Fibroblast of peridontal ligament (primary cell): ENCODE results near the gene MED6.
A peak's percentile ranks its signal among the peaks of the same experiment; 100 is the strongest.

Source experiments
- DNase-seq: peaks from one replicate; pipeline ENCODE4 v3.0.0-alpha.2; 2010; ENCODE audit errors: extremely low read depth

The MED6 gene

DNA sequence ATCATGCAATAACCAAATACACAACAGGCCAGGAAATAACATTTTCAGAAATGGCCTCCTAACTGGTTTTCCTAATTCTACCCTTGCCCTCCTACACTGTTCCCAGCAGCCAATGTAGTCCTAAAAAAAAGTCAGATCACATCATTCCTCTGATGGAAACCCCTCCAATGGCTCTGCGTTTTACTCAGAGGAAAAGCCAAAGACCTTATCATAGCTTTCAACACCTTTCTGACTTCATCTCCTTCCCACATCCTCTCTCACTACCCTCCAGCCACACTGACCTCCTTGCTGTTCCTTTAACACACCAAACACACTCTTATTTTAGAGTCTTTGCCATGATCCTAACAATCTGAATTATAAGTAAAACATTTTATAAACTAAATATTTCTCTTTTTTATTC, 1.1 kb downstream of the MED6 start:
- no peak for DNase-seq

GRCh38 chr14:70597731-70598130, 2.7 kb downstream of the MED6 start:
- DNase-seq, result no peak

DNA sequence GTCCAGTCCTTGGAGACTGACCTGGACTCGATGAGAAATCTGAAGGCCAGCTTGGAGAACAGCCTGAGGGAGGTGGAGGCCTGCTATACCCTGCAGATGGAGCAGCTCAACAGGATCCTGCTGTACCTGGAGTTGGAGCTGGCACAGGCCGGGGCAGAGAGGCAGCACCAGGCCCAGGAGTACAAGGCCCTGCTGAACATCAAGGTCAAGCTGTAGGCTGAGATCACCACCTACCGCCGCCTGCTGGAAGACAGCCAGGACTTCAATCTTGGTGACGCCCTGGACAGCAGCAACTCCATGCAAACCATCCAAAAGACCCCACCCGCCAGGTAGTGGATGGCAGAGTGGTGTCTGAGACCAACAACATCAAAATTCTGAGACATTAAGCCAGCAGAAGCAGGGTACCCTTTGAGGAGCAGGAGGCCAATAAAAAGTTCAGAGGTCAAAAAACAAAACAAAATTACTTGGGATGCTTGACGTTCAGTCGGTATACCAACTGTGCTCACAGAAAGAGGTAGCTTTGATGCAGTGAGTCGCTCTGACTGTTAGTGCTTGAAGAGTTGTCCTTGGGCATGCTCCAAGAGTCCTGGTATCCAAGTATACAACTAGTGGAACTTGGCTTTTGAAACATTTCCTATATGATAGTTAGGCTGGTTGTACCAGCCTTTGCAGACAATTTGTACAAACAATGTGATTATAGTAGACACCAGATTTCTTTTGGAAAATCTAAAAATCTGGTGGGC, 4.8 kb downstream of the MED6 start:
- no peak for DNase-seq

DNA sequence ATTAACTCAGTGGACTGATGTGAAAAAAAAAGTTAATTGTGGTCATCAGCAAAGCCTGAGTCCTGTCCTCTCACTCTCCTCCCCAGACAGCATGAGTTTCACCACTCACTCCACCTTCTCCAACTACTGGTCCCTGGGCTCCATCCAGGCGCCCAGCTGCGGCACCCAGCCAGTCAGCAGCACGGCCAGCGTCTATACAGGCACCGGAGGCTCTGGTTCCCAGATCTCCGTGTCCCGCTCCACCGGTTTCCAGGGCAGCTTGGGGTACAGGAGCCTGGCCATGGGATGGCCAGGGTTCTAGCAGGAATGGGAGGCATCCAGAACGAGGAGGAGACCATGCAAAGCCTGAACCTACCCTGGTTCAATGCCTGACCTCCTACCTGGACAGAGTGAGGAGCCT, 6.0 kb downstream of the MED6 start:
- no peak for DNase-seq

GRCh38 chr14:70585231-70585630, 15.2 kb downstream of the MED6 start:
- peak; percentile 2 for DNase-seq

GRCh38 chr14:70576891-70577290, 23.6 kb downstream of the MED6 start:
- no peak for DNase-seq

DNA sequence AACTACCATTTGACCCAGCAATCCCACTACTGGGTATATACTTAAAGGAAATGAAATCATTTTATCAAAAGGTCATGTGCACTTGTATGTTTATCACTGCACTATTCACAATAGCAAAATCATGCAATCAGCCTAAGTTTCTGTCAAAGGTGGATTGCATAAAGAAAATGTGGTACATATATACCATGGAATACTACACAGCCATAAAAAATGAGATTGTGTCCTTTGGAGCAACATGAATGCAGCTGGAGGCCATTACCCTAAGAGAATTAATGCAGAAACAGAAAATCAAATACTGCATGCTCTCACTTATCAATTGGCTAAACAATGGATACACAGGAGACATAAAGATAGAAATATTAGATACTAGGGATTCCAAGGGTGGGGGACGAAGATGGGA, 27.4 kb downstream of the MED6 start:
- no peak for DNase-seq

DNA sequence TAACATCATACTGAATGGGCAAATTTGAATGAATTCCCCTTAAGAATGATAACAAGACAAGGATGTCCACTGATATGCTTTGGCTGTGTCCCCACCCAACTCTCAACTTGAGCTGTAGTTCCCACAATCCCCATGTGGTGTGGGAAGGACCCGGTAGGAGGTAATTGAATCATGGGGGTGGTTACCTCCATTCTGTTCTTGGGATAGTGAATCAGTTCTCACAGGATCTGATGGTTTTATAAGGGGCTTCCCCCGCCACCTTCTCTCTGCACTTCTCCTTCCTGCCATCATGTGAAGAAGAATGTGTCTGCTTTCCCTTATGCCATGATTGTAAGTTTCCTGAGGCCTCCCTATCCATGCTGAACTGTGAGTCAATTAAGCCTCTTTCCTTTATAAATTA, 29.3 kb downstream of the MED6 start:
- DNase-seq, result no peak

- DNase-seq, result peak; percentile 27
Measured at GRCh38 chr14:70567791-70568190, 32.7 kb downstream of the MED6 start.

- no peak for DNase-seq
Measured at GRCh38 chr14:70563869-70564268, 36.6 kb downstream of the MED6 start.

GRCh38 chr14:70563417-70563816, 37.0 kb downstream of the MED6 start:
- DNase-seq, result no peak

- DNase-seq, result no peak
Measured at GRCh38 chr14:70558356-70558755, 42.1 kb downstream of the MED6 start.

- no peak for DNase-seq
Measured at GRCh38 chr14:70555890-70556289, 44.6 kb downstream of the MED6 start.

DNA sequence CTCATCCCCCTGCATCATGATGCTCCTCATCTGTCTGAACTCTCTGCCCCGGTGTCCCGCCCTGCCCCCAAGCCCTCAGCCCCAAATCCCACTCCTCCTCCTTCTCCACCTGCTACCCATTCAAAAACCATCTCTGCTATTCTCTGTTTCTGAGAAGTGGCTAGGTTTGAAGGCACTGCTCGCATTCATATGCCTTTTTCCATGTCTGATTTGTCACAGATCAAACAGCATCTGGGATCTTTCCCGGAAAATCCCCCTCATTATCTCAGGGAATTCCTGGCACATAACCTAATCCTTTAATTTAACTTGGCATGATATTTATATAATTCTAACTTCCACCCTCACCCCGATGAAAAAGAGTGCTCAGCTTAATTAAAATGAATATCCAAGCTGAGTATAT, 62.4 kb downstream of the MED6 start:
- DNase-seq, result no peak

DNA sequence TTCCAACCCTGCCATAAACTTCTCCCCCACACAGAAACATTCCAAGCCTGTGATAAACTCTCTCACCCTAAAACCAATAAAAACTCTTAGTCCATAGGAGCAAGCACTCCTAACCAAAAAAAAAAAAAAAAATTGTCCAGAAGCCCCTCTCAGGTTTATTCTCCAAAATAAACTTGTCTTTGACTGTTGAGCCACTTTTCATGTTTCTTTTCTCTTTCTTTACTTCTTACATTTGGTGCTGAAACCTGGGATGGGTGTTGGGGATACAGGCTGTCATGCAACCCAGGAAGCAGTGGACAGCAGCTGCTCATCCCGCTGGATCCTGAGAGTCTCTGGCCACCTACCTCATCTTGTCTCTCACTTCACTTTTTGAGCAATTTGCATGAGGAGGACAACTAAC, 63.6 kb downstream of the MED6 start:
- DNase-seq, result no peak

DNA sequence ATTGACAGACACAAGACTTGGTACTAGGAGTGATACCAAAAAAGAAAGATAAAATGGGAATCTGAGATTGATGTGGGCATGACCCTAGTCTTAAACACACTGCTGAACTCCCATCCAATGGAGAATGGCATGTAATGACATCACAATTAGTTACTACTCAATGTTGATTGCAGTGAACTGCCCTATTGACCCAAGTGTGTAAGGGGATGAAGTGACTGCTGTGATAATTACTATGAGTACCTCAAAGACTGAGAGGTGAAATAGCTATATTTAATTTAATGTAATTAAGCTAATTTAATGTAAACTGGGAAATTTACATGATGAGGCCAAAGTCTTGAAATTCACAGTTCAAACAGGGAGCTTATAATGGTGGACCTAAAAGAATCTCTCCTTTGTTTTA, 65.6 kb downstream of the MED6 start, which contains the start of gene ADAM20:
TSS of gene ADAM20 (minus strand) at position 101 of the 400 bp plus-strand sequence. CDS start 10,247 bp downstream, outside the sequence.
- no peak for DNase-seq
